ENCODE data around the gene BPIFA2.

BPIFA2 gene

GRCh38 chr20:33159713-33160112 lies 8.2 kb upstream of the BPIFA2 start:
- TF ChIP-seq CTCF (IDR thresholded peaks at IDR 0.05; ENCODE audit: low read length): no peak
- Histone ChIP-seq H2AFZ (ENCODE audit: low read length) (no peak overlapping the region), H3K27ac (ENCODE audit: low read length) (no peak overlapping the region), H3F3A (ENCODE audit: insufficient read depth, low read length) (no peaks in the 10 kb centered on the region), H3K4me2 (ENCODE audit: low read depth, low read length) (no peak overlapping the region), H4K20me1 (ENCODE audit: insufficient read depth, low read length) (no peaks in the 10 kb centered on the region), H3K9ac (ENCODE audit: low read length) (no peak overlapping the region), H3K4me1 (ENCODE audit: low read length) (no peaks in the 10 kb centered on the region), H3K9me3 (replicated peaks; ENCODE audit: insufficient read depth, low read length) (no peaks in the 10 kb centered on the region), H3K4me3 (ENCODE audit: low read length) (no peak overlapping the region), H3K9me2 (replicated peaks; ENCODE audit: insufficient read depth, low read length) (no peaks in the 10 kb centered on the region), H3K79me2 (ENCODE audit: low read length) (no peaks in the 10 kb centered on the region), H3K36me3 (replicated peaks; ENCODE audit: insufficient read depth, low read length) (no peaks in the 10 kb centered on the region), H3K27me3 (replicated peaks; ENCODE audit: insufficient read depth, low read length) (peaks cover 60% of the 10 kb centered on the region)
- no peak for DNase-seq

GRCh38 chr20:33160681-33161080 lies 7.3 kb upstream of the BPIFA2 start:
- Histone ChIP-seq H3K4me3 (ENCODE audit: low read length) (no peak overlapping the region), H3K9me2 (replicated peaks; ENCODE audit: insufficient read depth, low read length) (no peaks in the 10 kb centered on the region), H3K27me3 (replicated peaks; ENCODE audit: insufficient read depth, low read length) (peaks cover 62% of the 10 kb centered on the region), H3K4me1 (ENCODE audit: low read length) (no peaks in the 10 kb centered on the region), H3K27ac (ENCODE audit: low read length) (no peak overlapping the region), H3K79me2 (ENCODE audit: low read length) (no peaks in the 10 kb centered on the region), H3K36me3 (replicated peaks; ENCODE audit: insufficient read depth, low read length) (no peaks in the 10 kb centered on the region), H2AFZ (ENCODE audit: low read length) (no peak overlapping the region), H3K4me2 (ENCODE audit: low read depth, low read length) (no peak overlapping the region), H3K9me3 (replicated peaks; ENCODE audit: insufficient read depth, low read length) (no peaks in the 10 kb centered on the region), H3K9ac (ENCODE audit: low read length) (no peak overlapping the region), H3F3A (ENCODE audit: insufficient read depth, low read length) (no peaks in the 10 kb centered on the region), H4K20me1 (ENCODE audit: insufficient read depth, low read length) (no peaks in the 10 kb centered on the region)
- TF ChIP-seq CTCF (IDR thresholded peaks at IDR 0.05; ENCODE audit: low read length) (no peak), EZH2 (optimal IDR thresholded peaks at IDR 0.05; ENCODE audit: low read depth, low read length) (no peak), EZH2phosphoT487 (IDR thresholded peaks at IDR 0.05; ENCODE audit: low read length) (no peak)
- DNase-seq: no peak

GRCh38 chr20:33162313-33162712 lies 5.6 kb upstream of the BPIFA2 start:
- no peaks in the 10 kb centered on the region for H4K20me1 ChIP-seq (ENCODE audit: insufficient read depth, low read length)
- H3K27ac ChIP-seq (ENCODE audit: low read length): no peak overlapping the region
- no peaks in the 10 kb centered on the region for H3F3A ChIP-seq (ENCODE audit: insufficient read depth, low read length)
- H3K4me1 ChIP-seq (ENCODE audit: low read length): no peaks in the 10 kb centered on the region
- H3K9me2 ChIP-seq (replicated peaks; ENCODE audit: insufficient read depth, low read length): no peaks in the 10 kb centered on the region
- H3K27me3 ChIP-seq (replicated peaks; ENCODE audit: insufficient read depth, low read length): peaks cover 53% of the 10 kb centered on the region
- no peak overlapping the region for H3K4me2 ChIP-seq (ENCODE audit: low read depth, low read length)
- H2AFZ ChIP-seq (ENCODE audit: low read length): no peak overlapping the region
- H3K4me3 ChIP-seq (ENCODE audit: low read length): no peak overlapping the region
- no peaks in the 10 kb centered on the region for H3K9me3 ChIP-seq (replicated peaks; ENCODE audit: insufficient read depth, low read length)
- TF ChIP-seq EZH2 (optimal IDR thresholded peaks at IDR 0.05; ENCODE audit: low read depth, low read length) (no peak), EZH2phosphoT487 (IDR thresholded peaks at IDR 0.05; ENCODE audit: low read length) (no peak), CTCF (IDR thresholded peaks at IDR 0.05; ENCODE audit: low read length) (no peak)
- H3K36me3 ChIP-seq (replicated peaks; ENCODE audit: insufficient read depth, low read length): no peaks in the 10 kb centered on the region
- H3K79me2 ChIP-seq (ENCODE audit: low read length): no peaks in the 10 kb centered on the region
- no peak overlapping the region for H3K9ac ChIP-seq (ENCODE audit: low read length)
- no peak for DNase-seq

All from MM.1S (cell line).